ENCODE results near the gene USP46. TPM values are rescaled to one million over a fixed set of nuclear protein-coding genes. Genes with fewer than 3 reads are reported as not detected.

The USP46 gene
- total RNA-seq, 3 donors from 2014 or later (not counting 1 experiment from before 2014, with no cell fraction given): 7.8 to 11.7 (median 10.3) TPM

DNA sequence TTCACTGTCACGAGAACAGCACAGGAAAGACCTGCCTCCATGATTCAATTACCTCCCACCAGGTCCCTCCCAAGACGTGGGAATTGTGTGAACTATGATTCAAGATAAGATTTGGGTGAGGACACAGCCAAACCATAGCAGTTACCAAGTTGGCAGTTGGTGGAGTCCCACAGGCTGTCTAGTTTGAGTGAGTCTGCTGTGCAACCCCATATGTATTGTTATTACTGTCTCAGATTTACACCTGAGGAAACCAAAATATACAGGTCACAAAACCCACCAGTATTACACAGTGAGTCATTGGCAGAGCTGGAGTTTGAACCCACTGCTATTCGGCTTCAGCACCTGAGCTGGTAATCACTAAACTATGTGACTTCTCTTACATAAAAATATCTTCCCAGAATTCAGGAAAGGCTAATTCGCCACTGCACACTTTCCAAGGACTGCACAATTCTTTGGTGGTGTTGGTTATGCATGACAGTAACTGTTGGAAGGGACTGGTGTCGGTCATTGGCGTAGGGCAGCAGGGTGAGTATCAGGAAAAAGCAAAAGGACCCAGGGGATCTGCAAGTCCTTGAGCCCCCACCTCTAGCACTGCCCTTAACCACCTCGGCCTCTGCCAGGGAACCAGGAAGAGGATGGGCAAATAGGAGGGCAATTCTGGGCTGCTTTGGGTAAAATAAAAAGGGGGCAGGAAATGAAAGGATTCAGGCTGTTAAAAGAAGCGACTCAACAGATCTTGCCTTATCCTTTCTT is 110.1 kb downstream of the USP46 start:
- WGBS (ENCODE audit: insufficient coverage): 83% methylated on average over 5 of the region's 8 CpGs
- Histone ChIP-seq H3K27me3 (ENCODE audit: control insufficient read depth, insufficient read depth, low read length) (no peaks in the 10 kb centered on the region), H3K4me1 (ENCODE audit: control insufficient read depth, insufficient read depth, low read length) (no peaks in the 10 kb centered on the region), H3K9me3 (ENCODE audit: control insufficient read depth, insufficient read depth, low read length) (no peaks in the 10 kb centered on the region), H3K4me3 (ENCODE audit: low read length) (no peak overlapping the region), H3K27ac (ENCODE audit: low read length) (no peak overlapping the region), H3K36me3 (ENCODE audit: control insufficient read depth, insufficient read depth, low read length) (no peaks in the 10 kb centered on the region)
- intact Hi-C loops (cut with micrococcal nuclease): loop anchor here (5.0 kb wide), 1 partner anchor 1683 kb away; no protein-coding TSS in a partner anchor
- no peak overlapping the region for H3K27ac Mint-ChIP-seq
- H3K4me1 Mint-ChIP-seq: peaks cover 0 to 6% of the 10 kb centered on the region in 2 donors
- peaks cover under 1 to 28% of the 10 kb centered on the region in 2 donors for H3K27me3 Mint-ChIP-seq (ENCODE audit: low read depth in 2 of 2)
- TF ChIP-seq, protein P1, sequence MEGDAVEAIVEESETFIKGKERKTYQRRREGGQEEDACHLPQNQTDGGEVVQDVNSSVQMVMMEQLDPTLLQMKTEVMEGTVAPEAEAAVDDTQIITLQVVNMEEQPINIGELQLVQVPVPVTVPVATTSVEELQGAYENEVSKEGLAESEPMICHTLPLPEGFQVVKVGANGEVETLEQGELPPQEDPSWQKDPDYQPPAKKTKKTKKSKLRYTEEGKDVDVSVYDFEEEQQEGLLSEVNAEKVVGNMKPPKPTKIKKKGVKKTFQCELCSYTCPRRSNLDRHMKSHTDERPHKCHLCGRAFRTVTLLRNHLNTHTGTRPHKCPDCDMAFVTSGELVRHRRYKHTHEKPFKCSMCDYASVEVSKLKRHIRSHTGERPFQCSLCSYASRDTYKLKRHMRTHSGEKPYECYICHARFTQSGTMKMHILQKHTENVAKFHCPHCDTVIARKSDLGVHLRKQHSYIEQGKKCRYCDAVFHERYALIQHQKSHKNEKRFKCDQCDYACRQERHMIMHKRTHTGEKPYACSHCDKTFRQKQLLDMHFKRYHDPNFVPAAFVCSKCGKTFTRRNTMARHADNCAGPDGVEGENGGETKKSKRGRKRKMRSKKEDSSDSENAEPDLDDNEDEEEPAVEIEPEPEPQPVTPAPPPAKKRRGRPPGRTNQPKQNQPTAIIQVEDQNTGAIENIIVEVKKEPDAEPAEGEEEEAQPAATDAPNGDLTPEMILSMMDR (IDR thresholded peaks at IDR 0.05): no peak
- H3K9me3 Mint-ChIP-seq: no peaks in the 10 kb centered on the region
- H3K36me3 Mint-ChIP-seq: no peaks in the 10 kb centered on the region
- ATAC-seq: no peak
- no peak overlapping the region for H3K4me3 Mint-ChIP-seq
- no peak for DNase-seq

GRCh38 chr4:52546449-52546848 is 112.7 kb downstream of the USP46 start:
- Mint-ChIP-seq H3K9me3 (no peaks in the 10 kb centered on the region), H3K4me1 (peaks cover 0 to 6% of the 10 kb centered on the region in 2 donors), H3K27ac (no peak overlapping the region), H3K27me3 (ENCODE audit: low read depth in 2 of 2) (peaks cover 0 to 28% of the 10 kb centered on the region in 2 donors), H3K4me3 (no peak overlapping the region), H3K36me3 (no peaks in the 10 kb centered on the region)
- no peaks in the 10 kb centered on the region for H3K27me3 ChIP-seq (ENCODE audit: control insufficient read depth, insufficient read depth, low read length)
- TF ChIP-seq, protein P1 (IDR thresholded peaks at IDR 0.05): no peak
- intact Hi-C loops (cut with micrococcal nuclease): loop anchor here (5.0 kb wide), 1 partner anchor 1686 kb away; no protein-coding TSS in a partner anchor
- DNase-seq (no peak), ATAC-seq (no peak)
- H3K27ac ChIP-seq (ENCODE audit: low read length): no peak overlapping the region
- no peaks in the 10 kb centered on the region for H3K36me3 ChIP-seq (ENCODE audit: control insufficient read depth, insufficient read depth, low read length)
- H3K4me3 ChIP-seq (ENCODE audit: low read length): no peak overlapping the region
- no peaks in the 10 kb centered on the region for H3K9me3 ChIP-seq (ENCODE audit: control insufficient read depth, insufficient read depth, low read length)
- H3K4me1 ChIP-seq (ENCODE audit: control insufficient read depth, insufficient read depth, low read length): no peaks in the 10 kb centered on the region
- 91% methylated on average over 4 of the region's 4 CpGs for WGBS (ENCODE audit: insufficient coverage)

DNA sequence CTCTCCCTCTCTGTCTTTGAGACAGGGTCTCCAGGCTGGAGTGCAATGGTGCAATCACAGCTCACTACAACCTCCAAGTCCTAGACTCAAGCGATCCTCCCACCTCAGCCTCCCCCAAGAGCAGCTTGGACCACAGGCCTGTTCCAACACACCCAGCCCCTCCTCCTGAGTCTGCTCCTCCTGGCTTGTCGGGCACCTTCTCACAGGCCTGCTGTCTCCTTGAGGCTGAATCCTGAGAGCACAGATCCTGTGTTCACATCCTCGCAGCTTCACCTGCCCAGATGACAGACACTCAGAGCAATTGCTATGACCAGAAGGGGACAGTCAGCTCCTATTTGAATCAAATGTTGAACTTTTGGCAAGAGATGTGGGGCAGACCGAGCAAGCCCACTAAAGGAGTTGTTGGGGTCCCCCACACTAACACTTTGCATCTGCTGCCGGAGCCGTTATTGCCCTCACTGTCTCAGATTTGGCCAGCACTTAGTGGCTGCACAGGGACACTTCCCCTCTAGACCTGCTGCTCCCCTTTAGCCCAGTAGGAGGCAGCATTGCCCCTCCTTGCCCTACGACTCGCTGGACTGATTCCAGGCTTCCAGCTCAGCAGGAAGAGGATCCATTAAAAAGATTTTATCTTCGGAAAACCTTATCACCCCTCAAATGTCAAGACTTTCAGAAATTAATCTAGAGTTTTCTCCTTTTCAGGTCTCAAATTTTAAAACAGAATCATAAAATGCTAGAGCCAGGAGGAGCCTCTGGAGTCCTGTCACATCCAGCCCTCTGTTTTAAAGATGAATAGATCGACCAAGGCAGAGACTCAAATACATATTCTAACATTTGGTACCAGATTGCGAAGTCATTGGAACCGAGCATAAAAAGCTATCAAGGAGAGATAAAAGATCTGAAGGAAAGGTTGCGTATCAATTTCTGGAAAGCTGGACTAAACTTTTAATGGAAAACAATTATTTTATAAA is 113.7 kb downstream of the USP46 start:
- no peaks in the 10 kb centered on the region for H3K27me3 ChIP-seq (ENCODE audit: control insufficient read depth, insufficient read depth, low read length)
- peak; percentile 49 to 80 (median 60) for ATAC-seq
- no peak overlapping the region for H3K4me3 ChIP-seq (ENCODE audit: low read length)
- TF ChIP-seq, protein P1 (IDR thresholded peaks at IDR 0.05): peak; percentile 68
- Mint-ChIP-seq H3K27me3 (ENCODE audit: low read depth in 2 of 2) (peaks cover 0 to 20% of the 10 kb centered on the region in 2 donors), H3K4me3 (no peak overlapping the region), H3K36me3 (no peaks in the 10 kb centered on the region), H3K4me1 (peaks cover 0 to 6% of the 10 kb centered on the region in 2 donors), H3K9me3 (no peaks in the 10 kb centered on the region), H3K27ac (no peak overlapping the region)
- peak; percentile 40 to 73 for DNase-seq
- H3K4me1 ChIP-seq (ENCODE audit: control insufficient read depth, insufficient read depth, low read length): no peaks in the 10 kb centered on the region
- H3K36me3 ChIP-seq (ENCODE audit: control insufficient read depth, insufficient read depth, low read length): no peaks in the 10 kb centered on the region
- no peak overlapping the region for H3K27ac ChIP-seq (ENCODE audit: low read length)
- no peaks in the 10 kb centered on the region for H3K9me3 ChIP-seq (ENCODE audit: control insufficient read depth, insufficient read depth, low read length)
- 32% methylated on average over 10 of the region's 13 CpGs for WGBS (ENCODE audit: insufficient coverage)
- intact Hi-C loops (cut with micrococcal nuclease): loop anchor here (2.0 to 5.0 kb wide), 2 partner anchors 437 to 1687 kb away; no protein-coding TSS in a partner anchor

Other genes starting within 250 kb of the USP46 start
- gene ERVMER34-1, start 92.1 kb upstream of the USP46 start, total RNA-seq: not detected
- gene RASL11B, start 203.0 kb upstream of the USP46 start, total RNA-seq: not detected

Measured in natural killer cell (primary cell).